LoVo (cell line): ENCODE data around the gene VEGFB.
A peak's percentile ranks its signal among the peaks of the same experiment; 100 is the strongest.

ENCODE experiments used
- DNase-seq: peaks from one replicate; pipeline ENCODE4 v3.0.0-alpha.2; 2016; ENCODE audit warnings: low spot score

Gene VEGFB

GRCh38 chr11:64262271-64263002, 28.1 kb downstream of the VEGFB start:
- DNase-seq, result no peak

- DNase-seq, result no peak
Observed at GRCh38 chr11:64263021-64263946, 28.9 kb downstream of the VEGFB start.

- DNase-seq, result no peak
Observed at GRCh38 chr11:64263947-64264317, 29.5 kb downstream of the VEGFB start.

- no peak for DNase-seq
Observed at GRCh38 chr11:64264371-64264852, 30.0 kb downstream of the VEGFB start.

GRCh38 chr11:64265176-64266160, 31.1 kb downstream of the VEGFB start:
- DNase-seq, result no peak

GRCh38 chr11:64266339-64266738, 32.0 kb downstream of the VEGFB start:
- DNase-seq, result no peak

- no peak for DNase-seq
Observed at GRCh38 chr11:64267207-64267945, 33.0 kb downstream of the VEGFB start.

- DNase-seq, result peak; percentile 87
Observed at GRCh38 chr11:64268025-64268892, 33.9 kb downstream of the VEGFB start.

- no peak for DNase-seq
Observed at GRCh38 chr11:64268893-64269539, 34.6 kb downstream of the VEGFB start.

- DNase-seq, result peak; percentile 99
Observed at GRCh38 chr11:64269540-64270220, 35.3 kb downstream of the VEGFB start.

GRCh38 chr11:64275031-64275800, 40.8 kb downstream of the VEGFB start:
- DNase-seq, result no peak

GRCh38 chr11:64275841-64276240, 41.5 kb downstream of the VEGFB start:
- DNase-seq, result no peak

GRCh38 chr11:64276653-64277431, 42.5 kb downstream of the VEGFB start:
- DNase-seq, result peak; percentile 75

GRCh38 chr11:64278576-64279190, 44.3 kb downstream of the VEGFB start:
- no peak for DNase-seq

GRCh38 chr11:64281957-64282770, 47.8 kb downstream of the VEGFB start:
- no peak for DNase-seq

GRCh38 chr11:64283092-64283491, 48.7 kb downstream of the VEGFB start:
- DNase-seq, result no peak
